Endothelial cell of umbilical vein (primary cell): Measurements from ENCODE around the gene ZNF768. TPM values are rescaled to one million over a fixed set of nuclear protein-coding genes. Genes with fewer than 3 reads are reported as not detected.
A peak's percentile ranks its signal among the peaks of the same experiment; 100 is the strongest.

ENCODE experiments used
- BruUV-seq: library from RNA; stranded (reverse); fragments of 400-500 nt; replicated peaks from 2 replicates; lab custom pipeline; 2021; lab: Mats Ljungman, UMichigan
- CTCF ChIA-PET: fragments of 300-600, 350-600 bp; sonication (Branson Sonifier 250); formaldehyde crosslinking; loops from one replicate; lab custom pipeline; 2021; ENCODE audit warnings: antibody characterized with exemption, inconsistent platforms; lab: Charles Lee
- POLR2A ChIA-PET: fragments of 300-600, 350-600 bp; sonication (Branson Sonifier 250); formaldehyde crosslinking; loops from one replicate; lab custom pipeline; 2021; ENCODE audit warnings: antibody characterized with exemption, inconsistent platforms; lab: Charles Lee
- DNase-seq: peaks from one replicate; pipeline ENCODE4 v3.0.0-alpha.2; 2011; ENCODE audit warnings: low read depth, low spot score
- FAIRE-seq: peaks from 2 replicates; lab custom pipeline; 2011; peaks lifted over from hg19 to GRCh38; lab: Jason Lieb, UNC
- H2AFZ ChIP-seq: 2 replicates; pipeline ENCODE4 v1.6.0; 2012; ENCODE audit warnings: low read depth, low read length, control low read depth, inconsistent platforms
- H3K27ac ChIP-seq: 2 replicates; pipeline ENCODE4 v1.5.1; 2011; ENCODE audit warnings: low read depth, mild to moderate bottlenecking, control low read depth, low read length, moderate library complexity; ENCODE audit not compliant: insufficient read depth
- H3K27me3 ChIP-seq, 2 experiments: 2 replicates each; pipeline versions ENCODE4 v1.6.0 to v1.6.1; 2011; ENCODE audit warnings: low read length in 2 of 2, mixed read lengths in 1 of 2; ENCODE audit not compliant: control insufficient read depth in 2 of 2, insufficient read depth in 2 of 2
- H3K36me3 ChIP-seq, 2 experiments: 2 replicates in 1 of 2; 3 replicates in 1 of 2; pipeline ENCODE4 v1.5.1; 2011; ENCODE audit warnings: low read length in 2 of 2, mild to moderate bottlenecking in 1 of 2, moderate library complexity in 1 of 2; ENCODE audit not compliant: control insufficient read depth in 2 of 2, insufficient read depth in 2 of 2; ENCODE audit errors: extremely low read depth in 1 of 2
- H3K4me1 ChIP-seq: 3 replicates; pipeline ENCODE4 v1.5.1; 2011; ENCODE audit warnings: mild to moderate bottlenecking, low read length; ENCODE audit not compliant: control insufficient read depth, insufficient read depth; ENCODE audit errors: extremely low read depth
- H3K4me2 ChIP-seq: 2 replicates; pipeline ENCODE4 v1.6.1; 2011; ENCODE audit warnings: low read length, control low read depth, mixed read lengths; ENCODE audit not compliant: insufficient read depth
- H3K4me3 ChIP-seq, 3 experiments: fragments of 200-600 bp in 1 of 3; sonication (generic), shearing (Covaris generic) in 1 of 3; replicated peaks in 1 of 3; 2 replicates each; pipeline ENCODE4 v1.5.1; 2011 to 2016; ENCODE audit warnings: control low read depth in 3 of 3, low read length in 3 of 3, mild to moderate bottlenecking in 2 of 3, inconsistent platforms in 1 of 3, low read depth in 1 of 3, moderate library complexity in 1 of 3; ENCODE audit not compliant: insufficient read depth in 1 of 3
- H3K79me2 ChIP-seq: 2 replicates; pipeline ENCODE4 v1.6.0; 2012; ENCODE audit warnings: low read length, inconsistent platforms; ENCODE audit not compliant: control insufficient read depth, insufficient read depth
- H3K9ac ChIP-seq: replicated peaks from 2 replicates; pipeline ENCODE3; 2011; ENCODE audit warnings: low read length, control low read depth; ENCODE audit not compliant: insufficient read depth; ENCODE audit errors: extremely low read depth
- H3K9me1 ChIP-seq: replicated peaks from 3 replicates; pipeline ENCODE4 v1.6.0; 2011; ENCODE audit warnings: mild to moderate bottlenecking, low read length; ENCODE audit not compliant: control insufficient read depth, insufficient read depth; ENCODE audit errors: extremely low read depth
- H3K9me3 ChIP-seq: replicated peaks from 2 replicates; pipeline ENCODE4 v1.5.1; 2012; ENCODE audit warnings: low read length, inconsistent platforms; ENCODE audit not compliant: control insufficient read depth, insufficient read depth
- H4K20me1 ChIP-seq: replicated peaks from 2 replicates; pipeline ENCODE3; 2011; ENCODE audit warnings: mild to moderate bottlenecking, low read length; ENCODE audit not compliant: control insufficient read depth, insufficient read depth; ENCODE audit errors: extremely low read depth
- EZH2 ChIP-seq: IDR thresholded peaks from 2 replicates; pipeline ENCODE4 v1.6.1; 2012; ENCODE audit warnings: borderline replicate concordance, low read depth, mild to moderate bottlenecking, moderate library complexity, low read length, inconsistent platforms; ENCODE audit not compliant: severe bottlenecking
- FOS ChIP-seq: IDR thresholded peaks from 2 replicates; pipeline ENCODE4 v1.6.1; 2011; ENCODE audit warnings: mild to moderate bottlenecking, low read length, moderate library complexity, borderline replicate concordance; ENCODE audit not compliant: insufficient read depth
- GATA2 ChIP-seq: IDR thresholded peaks from 2 replicates; pipeline ENCODE4 v1.7.0; 2011; ENCODE audit warnings: low read depth, mild to moderate bottlenecking, moderate library complexity, mixed read lengths, low read length; ENCODE audit not compliant: insufficient read length, insufficient read depth
- JUN ChIP-seq: IDR thresholded peaks from 2 replicates; pipeline ENCODE4 v1.6.1; 2011; ENCODE audit warnings: borderline replicate concordance, low read depth; ENCODE audit not compliant: insufficient read length, insufficient read depth
- MYC ChIP-seq: IDR thresholded peaks from one replicate; pipeline ENCODE4 v1.6.1; 2011; ENCODE audit warnings: mild to moderate bottlenecking, low read depth, low read length
- POLR2A ChIP-seq: IDR thresholded peaks from 2 replicates; pipeline ENCODE4 v1.6.1; 2012; ENCODE audit warnings: low read depth, mild to moderate bottlenecking, control low read depth, low read length
- POLR2AphosphoS5 ChIP-seq: IDR thresholded peaks from 2 replicates; pipeline ENCODE4 v1.6.1; 2012; ENCODE audit warnings: low read depth, mild to moderate bottlenecking, control low read depth, low read length, moderate library complexity; ENCODE audit not compliant: insufficient read depth
- dilution Hi-C: fragments of 300-500 bp; cut with MboI; formaldehyde crosslinking; loops from one replicate; pipeline ENCODE4 v1.15.0; 2019; ENCODE audit warnings: low sequenced_read_pairs; ENCODE audit not compliant: extremely low pct_ligation_motif_present
- intact Hi-C: fragments of 100-400 bp; cut with micrococcal nuclease; formaldehyde crosslinking; loops from one replicate; pipeline ENCODE4 v1.10.0; 2022
- polyA plus RNA-seq, 4 experiments: library from polyadenylated mRNA; depleted of rRNA in 3 of 4; stranded (reverse) in 3 of 4; unstranded in 1 of 4; fragments of >200 nt; gene quantifications; 2 replicates each; pipeline versions ENCODE4 v1.2.1 to v1.2.3, GENCODE V29; 2011 to 2012; ENCODE audit warnings: missing spikeins in 1 of 4
- total RNA-seq: library from RNA; stranded (reverse); gene quantifications from 2 replicates; pipeline ENCODE4 v1.2.3, GENCODE V29; 2021
- TF ChIP-seq, protein P1 (sequence below), 2 donors: IDR thresholded peaks; 1 replicate in 1 of 2; 2 replicates in 1 of 2; pipeline ENCODE4 v1.5.1; 2011; ENCODE audit warnings: low read length in 2 of 2, mild to moderate bottlenecking in 2 of 2, moderate library complexity in 2 of 2, control low read depth in 1 of 2, inconsistent platforms in 1 of 2, low read depth in 1 of 2; ENCODE audit not compliant: insufficient read depth in 1 of 2; ENCODE audit errors: extremely low read depth in 1 of 2
- TF ChIP-seq, protein P2 (sequence below): IDR thresholded peaks from 2 replicates; pipeline ENCODE4 v1.6.1; 2011; ENCODE audit not compliant: insufficient read depth, insufficient read length

Gene ZNF768
- total and polyA plus RNA-seq, 2 donors (not counting 3 experiments of a cell fraction or from before 2014, with no cell fraction given), result 24.2 to 24.7 TPM

DNA sequence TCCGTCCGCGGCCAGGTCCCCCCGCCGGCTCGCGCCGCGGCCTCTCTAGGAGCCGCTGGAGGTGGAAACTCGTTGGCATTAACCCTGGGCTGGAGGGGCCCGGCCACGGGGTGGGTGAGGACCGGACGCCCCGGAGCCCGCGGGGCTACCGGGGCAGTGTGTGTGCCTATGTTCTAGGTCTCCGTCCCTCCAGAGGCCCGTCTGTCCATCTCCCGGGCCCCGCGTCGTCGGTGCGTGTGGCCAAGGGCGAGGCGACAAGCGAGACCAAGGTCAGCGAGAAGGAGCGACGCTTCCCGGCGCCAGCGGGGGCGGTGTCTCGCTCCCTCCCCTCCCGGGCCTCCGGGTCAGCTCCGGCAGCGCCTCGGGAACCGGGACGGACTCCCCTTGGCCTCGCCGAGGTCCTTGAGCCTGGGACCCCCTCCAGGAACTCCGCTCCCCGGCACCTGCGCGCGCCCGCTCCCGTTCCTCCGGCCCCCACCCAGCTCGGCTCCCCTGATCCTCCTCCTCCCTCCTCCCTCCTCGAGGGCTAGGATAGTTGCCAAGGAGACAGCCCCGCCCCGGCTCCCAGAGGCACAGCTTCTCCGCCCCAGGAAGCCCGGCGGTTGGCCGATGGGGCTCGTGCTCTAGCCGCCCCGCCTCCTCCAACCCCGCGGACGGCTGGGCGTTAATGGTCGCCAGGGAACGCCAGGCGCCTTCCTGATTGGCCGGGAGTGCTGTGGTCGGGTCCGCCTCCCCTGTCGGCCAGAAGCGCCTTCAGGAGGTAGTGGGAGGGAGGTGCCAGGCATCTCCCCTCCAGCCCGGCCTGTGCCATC, 663 bp upstream of the ZNF768 start:
- Histone ChIP-seq H3K4me1 (peaks cover 4% of the 10 kb centered on the region), H3K36me3 (no peaks in the 10 kb centered on the region), H3K9me3 (no peaks in the 10 kb centered on the region), H3K27me3 (no peaks in the 10 kb centered on the region), H3K4me3 (peak overlapping the region; percentile 58 to 67 (median 65)), H3K27ac (peak overlapping the region; percentile 80), H3K9me1 (no peaks in the 10 kb centered on the region), H3K79me2 (no peaks in the 10 kb centered on the region), H3K4me2 (peak overlapping the region; percentile 67), H3K9ac (peak overlapping the region; percentile 73), H4K20me1 (no peaks in the 10 kb centered on the region), H2AFZ (peak overlapping the region; percentile 79)
- ChIA-PET POLR2A (interaction anchor here (1.1 kb wide), 1 partner anchor 31 kb away, joined by 4 read pairs; the partner anchor contains the start of gene ZNF764), CTCF (interaction anchor here (0.8 to 1.4 kb wide), 9 partner anchors 9 to 80 kb away, joined by 3 to 14 read pairs (median 4); partner anchors contain the start of gene ZNF764)
- peak; percentile 98 for FAIRE-seq
- dilution Hi-C loops (no loop called here), intact Hi-C loops (loop anchor here (1.0 to 5.0 kb wide), 9 partner anchors 31 to 170 kb away; partner anchors contain the start of genes DCTPP1, FBRS, SRCAP and ZNF688)
- peak; percentile 98 for DNase-seq
- TF ChIP-seq, protein P1, sequence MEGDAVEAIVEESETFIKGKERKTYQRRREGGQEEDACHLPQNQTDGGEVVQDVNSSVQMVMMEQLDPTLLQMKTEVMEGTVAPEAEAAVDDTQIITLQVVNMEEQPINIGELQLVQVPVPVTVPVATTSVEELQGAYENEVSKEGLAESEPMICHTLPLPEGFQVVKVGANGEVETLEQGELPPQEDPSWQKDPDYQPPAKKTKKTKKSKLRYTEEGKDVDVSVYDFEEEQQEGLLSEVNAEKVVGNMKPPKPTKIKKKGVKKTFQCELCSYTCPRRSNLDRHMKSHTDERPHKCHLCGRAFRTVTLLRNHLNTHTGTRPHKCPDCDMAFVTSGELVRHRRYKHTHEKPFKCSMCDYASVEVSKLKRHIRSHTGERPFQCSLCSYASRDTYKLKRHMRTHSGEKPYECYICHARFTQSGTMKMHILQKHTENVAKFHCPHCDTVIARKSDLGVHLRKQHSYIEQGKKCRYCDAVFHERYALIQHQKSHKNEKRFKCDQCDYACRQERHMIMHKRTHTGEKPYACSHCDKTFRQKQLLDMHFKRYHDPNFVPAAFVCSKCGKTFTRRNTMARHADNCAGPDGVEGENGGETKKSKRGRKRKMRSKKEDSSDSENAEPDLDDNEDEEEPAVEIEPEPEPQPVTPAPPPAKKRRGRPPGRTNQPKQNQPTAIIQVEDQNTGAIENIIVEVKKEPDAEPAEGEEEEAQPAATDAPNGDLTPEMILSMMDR (IDR thresholded peaks at IDR 0.05; ENCODE audit: extremely low read depth in 1 of 2, insufficient read depth in 1 of 2, low read depth in 1 of 2, low read length in 2 of 2), result peak; percentile 13 to 56
- no peak for TF ChIP-seq GATA2
- TF ChIP-seq, protein P2, sequence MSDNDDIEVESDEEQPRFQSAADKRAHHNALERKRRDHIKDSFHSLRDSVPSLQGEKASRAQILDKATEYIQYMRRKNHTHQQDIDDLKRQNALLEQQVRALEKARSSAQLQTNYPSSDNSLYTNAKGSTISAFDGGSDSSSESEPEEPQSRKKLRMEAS, result no peak
- no peak for TF ChIP-seq MYC
- TF ChIP-seq POLR2A, result peak; percentile 58
- TF ChIP-seq JUN, result no peak
- TF ChIP-seq FOS, result no peak
- TF ChIP-seq POLR2AphosphoS5, result peak; percentile 44
- TF ChIP-seq EZH2, result no peak
- no TSS peak for BruUV-seq
